H1 (cell line): ENCODE results near the gene GAB2. TPM values are rescaled to one million over a fixed set of nuclear protein-coding genes. Genes with fewer than 3 reads are reported as not detected.

Experiments
- CTCF ChIA-PET: fragments of 300-600 bp; sonication (Branson Sonifier 250); formaldehyde crosslinking; loops from one replicate; lab custom pipeline; 2021; ENCODE audit not compliant: partially characterized antibody; lab: Charles Lee
- POLR2A ChIA-PET: fragments of 300-600 bp; sonication (Branson Sonifier 250); formaldehyde crosslinking; loops from one replicate; lab custom pipeline; 2021; ENCODE audit warnings: inconsistent platforms; ENCODE audit not compliant: partially characterized antibody; lab: Charles Lee
- DNase-seq, 2 experiments: peaks; one replicate each; pipeline versions ENCODE4 v3.0.0 to v3.0.0-alpha.2; 2010 to 2022; ENCODE audit warnings: low spot score in 2 of 2, low read depth in 1 of 2, mixed read lengths in 1 of 2
- FAIRE-seq: peaks from 2 replicates; lab custom pipeline; 2011; peaks lifted over from hg19 to GRCh38; lab: Jason Lieb, UNC
- H2AFZ ChIP-seq: 2 replicates; pipeline ENCODE4 v1.8.1; 2012; ENCODE audit warnings: low read length, inconsistent platforms
- H2AK5ac ChIP-seq: 2 replicates; pipeline ENCODE4 v1.6.1; 2013; ENCODE audit warnings: low read depth, low read length
- H2BK120ac ChIP-seq: replicated peaks from 2 replicates; pipeline ENCODE3; 2013; ENCODE audit warnings: low read depth, low read length, inconsistent platforms
- H2BK12ac ChIP-seq: 2 replicates; pipeline ENCODE4 v1.6.1; 2013; ENCODE audit warnings: low read depth, low read length
- H2BK15ac ChIP-seq: 2 replicates; pipeline ENCODE4 v1.6.1; 2013; ENCODE audit warnings: low read length
- H2BK20ac ChIP-seq: 2 replicates; pipeline ENCODE4 v1.6.1; 2013; ENCODE audit warnings: low read length
- H2BK5ac ChIP-seq: 2 replicates; pipeline ENCODE4 v1.6.1; 2013; ENCODE audit warnings: low read depth, low read length
- H3K14ac ChIP-seq: 2 replicates; pipeline ENCODE4 v1.6.1; 2013; ENCODE audit warnings: inconsistent platforms; ENCODE audit not compliant: insufficient read length
- H3K18ac ChIP-seq: 2 replicates; pipeline ENCODE4 v1.6.1; 2013; ENCODE audit warnings: low read length; ENCODE audit errors: extremely low read depth
- H3K23ac ChIP-seq: 2 replicates; pipeline ENCODE4 v1.6.1; 2013; ENCODE audit warnings: inconsistent platforms; ENCODE audit not compliant: insufficient read length
- H3K23me2 ChIP-seq: 2 replicates; pipeline ENCODE4 v1.6.1; 2013; ENCODE audit warnings: low read depth, low read length
- H3K27ac ChIP-seq: 2 replicates; pipeline ENCODE4 v1.6.1; 2011; ENCODE audit warnings: low read depth, low read length, inconsistent platforms
- H3K27me3 ChIP-seq, 4 experiments: replicated peaks in 1 of 4; 1 replicate in 1 of 4; 2 replicates in 3 of 4; pipeline versions ENCODE4 v1.6.1 to v1.8.1; 2011 to 2013; ENCODE audit warnings: low read length in 3 of 4, mild to moderate bottlenecking in 3 of 4, inconsistent platforms in 2 of 4, mixed read lengths in 2 of 4, moderate library complexity in 1 of 4; ENCODE audit not compliant: control insufficient read depth in 3 of 4, insufficient read depth in 3 of 4; ENCODE audit errors: extremely low read depth in 1 of 4
- H3K36me3 ChIP-seq, 4 experiments: 2 replicates each; pipeline versions ENCODE4 v1.6.1 to v1.8.1; 2011 to 2013; ENCODE audit warnings: mild to moderate bottlenecking in 4 of 4, low read length in 3 of 4, moderate library complexity in 2 of 4, control low read depth in 1 of 4, inconsistent platforms in 1 of 4; ENCODE audit not compliant: insufficient read depth in 4 of 4, control insufficient read depth in 2 of 4
- H3K4ac ChIP-seq: replicated peaks from 2 replicates; pipeline ENCODE3; 2013; ENCODE audit warnings: low read length, low read depth, mixed read lengths, inconsistent platforms; ENCODE audit not compliant: insufficient read length
- H3K4me1 ChIP-seq, 4 experiments: replicated peaks in 1 of 4; 1 replicate in 1 of 4; 2 replicates in 3 of 4; pipeline versions ENCODE4 v1.6.1 to v1.8.1; 2011 to 2013; ENCODE audit warnings: low read length in 3 of 4, inconsistent platforms in 2 of 4, mixed read lengths in 1 of 4; ENCODE audit not compliant: insufficient read depth in 4 of 4, control insufficient read depth in 3 of 4
- H3K4me2 ChIP-seq, 2 experiments: 2 replicates each; pipeline versions ENCODE4 v1.6.1 to v1.8.1; 2011 to 2013; ENCODE audit warnings: low read depth in 2 of 2, low read length in 2 of 2, control low read depth in 1 of 2, inconsistent platforms in 1 of 2, mild to moderate bottlenecking in 1 of 2; ENCODE audit not compliant: insufficient read depth in 1 of 2
- H3K4me3 ChIP-seq, 4 experiments: fragments of 200-600, 300-600 bp in 1 of 4; sonication (generic), shearing (Covaris generic), sonication (Bioruptor Twin) in 1 of 4; 2 replicates each; pipeline versions ENCODE4 v1.5.1 to v1.8.1; 2011 to 2016; ENCODE audit warnings: low read length in 4 of 4, low read depth in 3 of 4, control low read depth in 2 of 4, inconsistent platforms in 2 of 4, mild to moderate bottlenecking in 2 of 4, mixed read lengths in 1 of 4, moderate library complexity in 1 of 4; ENCODE audit not compliant: insufficient read depth in 2 of 4; ENCODE audit errors: extremely low read depth in 1 of 4
- H3K56ac ChIP-seq: replicated peaks from 2 replicates; pipeline ENCODE3; 2013; ENCODE audit warnings: low read depth, mild to moderate bottlenecking, mixed read lengths, low read length, inconsistent platforms; ENCODE audit not compliant: insufficient read length
- H3K79me1 ChIP-seq: 2 replicates; pipeline ENCODE4 v1.6.1; 2013; ENCODE audit warnings: low read depth, low read length, control low read depth
- H3K79me2 ChIP-seq, 2 experiments: 2 replicates each; pipeline versions ENCODE4 v1.6.1 to v1.8.1; 2012 to 2013; ENCODE audit warnings: low read length in 2 of 2, mild to moderate bottlenecking in 2 of 2, inconsistent platforms in 1 of 2; ENCODE audit not compliant: insufficient read depth in 2 of 2, control insufficient read depth in 1 of 2
- H3K9ac ChIP-seq, 4 experiments: replicated peaks in 1 of 4; 1 replicate in 1 of 4; 2 replicates in 3 of 4; pipeline versions ENCODE4 v1.6.1 to v1.8.1; 2011 to 2013; ENCODE audit warnings: low read depth in 3 of 4, low read length in 3 of 4, control low read depth in 2 of 4, mild to moderate bottlenecking in 2 of 4, moderate library complexity in 2 of 4, inconsistent platforms in 1 of 4; ENCODE audit errors: extremely low read depth in 1 of 4
- H3K9me3 ChIP-seq, 2 experiments: 2 replicates each; pipeline versions ENCODE4 v1.6.1 to v1.8.1; 2012 to 2013; ENCODE audit warnings: mild to moderate bottlenecking in 2 of 2, moderate library complexity in 2 of 2, control low read depth in 1 of 2, inconsistent platforms in 1 of 2, low read depth in 1 of 2, low read length in 1 of 2, mixed read lengths in 1 of 2; ENCODE audit not compliant: insufficient read depth in 2 of 2
- H4K20me1 ChIP-seq, 2 experiments: replicated peaks in 1 of 2; 2 replicates each; pipeline versions ENCODE3 to v1.8.1; 2011 to 2013; ENCODE audit warnings: inconsistent platforms in 2 of 2, low read length in 2 of 2, mild to moderate bottlenecking in 1 of 2; ENCODE audit not compliant: insufficient read depth in 2 of 2, control insufficient read depth in 1 of 2
- H4K5ac ChIP-seq: 2 replicates; pipeline ENCODE4 v1.6.1; 2013; ENCODE audit warnings: low read length, low read depth, mixed read lengths, inconsistent platforms; ENCODE audit not compliant: insufficient read length
- H4K8ac ChIP-seq: 2 replicates; pipeline ENCODE4 v1.8.0; 2013; ENCODE audit warnings: mild to moderate bottlenecking, moderate library complexity, low read length, inconsistent platforms; ENCODE audit not compliant: insufficient read depth; ENCODE audit errors: extremely low read depth
- H4K91ac ChIP-seq: replicated peaks from 2 replicates; pipeline ENCODE3; 2013; ENCODE audit warnings: low read length, mixed read lengths, inconsistent platforms; ENCODE audit not compliant: insufficient read length
- ASH2L ChIP-seq: fragments of 200-600, 300-600 bp; sonication (generic); IDR thresholded peaks from one replicate; pipeline ENCODE4 v1.7.1; 2017; ENCODE audit warnings: low read length
- ATF2 ChIP-seq: IDR thresholded peaks from 2 replicates; pipeline ENCODE4 v1.6.1; 2012; ENCODE audit warnings: low read length, inconsistent platforms
- BACH1 ChIP-seq: IDR thresholded peaks from 2 replicates; pipeline ENCODE4 v1.6.1; 2012; ENCODE audit warnings: low read length, improper control_type of control experiment
- CREB1 ChIP-seq: IDR thresholded peaks from 2 replicates; pipeline ENCODE4 v1.6.1; 2012; ENCODE audit warnings: inconsistent platforms
- GABPA ChIP-seq: IDR thresholded peaks from 2 replicates; pipeline ENCODE4 v1.6.1; 2011; ENCODE audit warnings: mild to moderate bottlenecking, low read length, moderate library complexity, borderline replicate concordance; ENCODE audit not compliant: insufficient read depth
- JUND ChIP-seq: IDR thresholded peaks from 2 replicates; pipeline ENCODE4 v1.6.1; 2011; ENCODE audit warnings: mild to moderate bottlenecking, improper control_type of control experiment, low read length
- KDM1A ChIP-seq: fragments of 200-600, 300-600 bp; sonication (generic); IDR thresholded peaks from 2 replicates; pipeline ENCODE4 v1.7.1; 2016; ENCODE audit warnings: mild to moderate bottlenecking, low read length, borderline replicate concordance
- NANOG ChIP-seq: IDR thresholded peaks from 2 replicates; pipeline ENCODE4 v1.6.1; 2011; ENCODE audit warnings: low read length, low read depth, mild to moderate bottlenecking, inconsistent platforms; ENCODE audit not compliant: insufficient read depth, poor library complexity, severe bottlenecking
- NRF1 ChIP-seq: IDR thresholded peaks from 2 replicates; pipeline ENCODE4 v1.6.1; 2011; ENCODE audit warnings: mild to moderate bottlenecking, low read depth, low read length, improper control_type of control experiment
- RFX5 ChIP-seq: IDR thresholded peaks from 2 replicates; pipeline ENCODE4 v1.6.1; 2011; ENCODE audit warnings: low read depth, low read length, improper control_type of control experiment, borderline replicate concordance
- RNF2 ChIP-seq: fragments of 200-900, 300-1000 bp; sonication (generic); IDR thresholded peaks from 2 replicates; pipeline ENCODE4 v1.7.1; 2016; ENCODE audit warnings: borderline replicate concordance, low read depth, mild to moderate bottlenecking, antibody characterized with exemption, low read length; ENCODE audit not compliant: poor library complexity, severe bottlenecking; ENCODE audit errors: missing control alignments
- SRF ChIP-seq: IDR thresholded peaks from 2 replicates; pipeline ENCODE4 v1.6.1; 2011; ENCODE audit warnings: mild to moderate bottlenecking, low read depth, low read length, moderate library complexity
- WGBS, 2 experiments: shearing (Covaris generic) in 1 of 2; methylation state at CpG; one replicate each; pipeline versions ENCODE4 v1.1.6 to v1.1.7; 2013 to 2015; ENCODE audit warnings: low lambda C conversion rate in 2 of 2, mixed read lengths in 2 of 2, inconsistent platforms in 1 of 2, low coverage in 1 of 2, missing lambda C conversion rate in 1 of 2; ENCODE audit not compliant: insufficient replicate concordance in 2 of 2, insufficient coverage in 1 of 2, insufficient read length in 1 of 2; ENCODE audit errors: extremely low coverage in 1 of 2, missing lambda C conversion rate in 1 of 2; 5-methylcytosine and 5-hydroxymethylcytosine counted together
- polyA plus RNA-seq, 7 experiments: library from polyadenylated mRNA; depleted of rRNA in 3 of 7; stranded (reverse) in 5 of 7; unstranded in 2 of 7; fragments of >200 nt in 5 of 7; fragments of 200-250 nt in 2 of 7; gene quantifications; 1 replicate in 5 of 7; 2 replicates in 1 of 7; 4 replicates in 1 of 7; pipeline versions ENCODE4 v1.2.1 to v1.2.3, GENCODE V29; 2011 to 2013; ENCODE audit warnings: missing spikeins in 2 of 7, mixed read lengths in 2 of 7
- total RNA-seq: library from RNA; stranded (reverse); fragmentation: NEBNext Ultra II Directional; extraction: Animal tissue kit (Norgen Biotek cat#: 25700); gene quantifications from 2 replicates; pipeline ENCODE4 v1.2.1, GENCODE V29; 2021

GAB2 gene
- total and polyA plus RNA-seq, 2 of the 8 experiments (the other 6 are each of a cell fraction or from before 2014, with no cell fraction given), result 6.3 to 14.0 TPM

- Histone ChIP-seq H2BK20ac (no peak overlapping the region), H3K4me2 (no peak overlapping the region), H3K18ac (no peak overlapping the region), H3K27ac (no peak overlapping the region), H3K27me3 (no peaks in the 10 kb centered on the region), H2AFZ (no peak overlapping the region), H4K8ac (no peak overlapping the region), H4K91ac (no peak overlapping the region), H2BK5ac (no peak overlapping the region), H3K9me3 (no peaks in the 10 kb centered on the region), H4K20me1 (no peaks in the 10 kb centered on the region), H3K79me2 (no peaks in the 10 kb centered on the region), H3K36me3 (no peaks in the 10 kb centered on the region), H3K23me2 (no peaks in the 10 kb centered on the region), H3K4ac (no peak overlapping the region), H3K79me1 (no peaks in the 10 kb centered on the region), H3K9ac (no peak overlapping the region), H2BK12ac (no peak overlapping the region), H2BK120ac (no peak overlapping the region), H3K14ac (no peak overlapping the region), H3K4me3 (no peak overlapping the region), H3K23ac (no peak overlapping the region), H3K56ac (no peak overlapping the region), H4K5ac (no peak overlapping the region), H3K4me1 (peaks cover 0 to 7% (median 4%) of the 10 kb centered on the region in 4 experiments; a peak in 6 of 7 replicates), H2AK5ac (no peak overlapping the region), H2BK15ac (no peak overlapping the region)
- DNase-seq (no peak), FAIRE-seq (no peak)
- WGBS, 2 experiments, result 80% methylated on average over 3 of the region's 3 CpGs; no CpG with 5 or more reads in 1 of the 2 experiments
- ChIA-PET CTCF (interaction anchor here (0.6 to 1.1 kb wide), 2 partner anchors 12 to 113 kb away, joined by 3 to 4 read pairs; no protein-coding TSS in a partner anchor), POLR2A (interaction anchor here (1.4 kb wide), 1 partner anchor 9 kb away, joined by 4 read pairs; no protein-coding TSS in a partner anchor)
- TF ChIP-seq NRF1 (no peak), SRF (no peak), CREB1 (no peak), GABPA (no peak), RNF2 (no peak), BACH1 (no peak), RFX5 (no peak), ATF2 (no peak), KDM1A (no peak), NANOG (no peak), ASH2L (no peak), JUND (no peak)
These were observed 68.5 kb downstream of the GAB2 start for GRCh38 chr11:78349114-78349513.
